GM19351 (cell line): ENCODE results near the gene ARMC9.
A peak's percentile ranks its signal among the peaks of the same experiment; 100 is the strongest.
"Not testable (repeated sequence)": the region's sequence is repeated elsewhere in the genome, so short reads cannot be mapped to it uniquely, and the experiment has no call there.

Experiments used
- ATAC-seq: cut with Tn5 transposase; IDR thresholded peaks from one replicate; pipeline ENCODE4 v1.9.1; 2021; ENCODE audit warnings: mild to moderate bottlenecking, moderate library complexity; ENCODE audit not compliant: unreplicated experiment

The ARMC9 gene

DNA sequence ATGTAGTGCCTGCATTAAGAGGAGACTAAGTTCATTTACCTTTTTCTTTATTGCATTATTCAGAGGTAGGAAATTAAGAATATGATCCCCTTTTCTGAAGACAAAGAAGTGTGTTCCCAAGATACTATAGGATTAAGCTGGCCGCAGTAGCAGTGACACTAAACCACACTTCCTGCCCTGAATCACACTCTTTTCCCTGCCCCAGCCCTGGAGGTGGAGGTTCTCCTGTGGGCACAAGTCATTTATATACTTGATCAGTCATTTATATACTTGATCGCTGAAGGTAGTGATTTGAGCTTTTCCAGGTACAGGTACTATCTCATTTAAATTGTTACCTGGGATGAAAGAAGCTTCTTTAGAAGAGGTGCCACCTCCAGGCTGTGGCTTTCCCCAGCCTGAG lies 78.6 kb downstream of the ARMC9 start:
- no peak for ATAC-seq

- no peak for ATAC-seq
Observed at GRCh38 chr2:231277962-231278361, 79.5 kb downstream of the ARMC9 start.

DNA sequence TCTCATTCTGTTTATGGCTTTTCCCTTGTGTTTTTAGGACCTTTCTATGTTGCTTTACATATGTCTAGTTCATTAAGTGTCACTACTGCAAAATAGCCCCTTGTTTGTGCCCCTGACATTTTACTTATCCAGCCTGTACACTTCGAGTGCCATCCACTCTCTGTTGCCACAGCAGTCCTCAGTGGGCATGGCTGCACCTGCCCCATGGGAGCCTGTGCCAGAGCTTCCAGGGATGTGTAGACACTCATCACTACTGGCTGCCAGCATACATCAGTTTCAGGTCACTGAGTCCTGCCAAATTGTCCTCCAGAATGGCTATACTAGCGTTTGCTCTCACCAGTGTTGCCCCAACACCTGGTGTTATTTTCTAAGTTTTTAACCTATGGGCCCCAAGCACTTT lies 80.4 kb downstream of the ARMC9 start:
- ATAC-seq: no peak

DNA sequence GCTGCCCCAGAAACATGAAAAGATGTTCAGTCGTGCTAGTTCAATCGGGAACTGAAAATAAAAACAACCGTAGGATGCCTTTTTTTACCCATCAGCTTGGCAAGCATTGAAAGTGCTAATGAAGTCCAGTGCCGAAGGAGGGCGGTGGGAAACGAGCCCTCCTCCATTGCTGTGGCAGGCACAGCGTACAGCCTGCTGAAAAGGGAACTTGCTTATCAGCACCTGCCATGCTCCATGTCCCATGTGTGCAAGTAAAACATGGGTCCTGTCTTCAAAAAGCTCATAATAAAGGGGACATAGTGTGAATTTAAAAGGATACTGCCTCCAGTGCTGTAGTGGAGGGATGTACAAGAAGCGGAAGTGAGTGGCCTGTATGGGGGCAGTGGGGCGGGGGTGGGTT lies 82.4 kb downstream of the ARMC9 start:
- ATAC-seq: no peak

DNA sequence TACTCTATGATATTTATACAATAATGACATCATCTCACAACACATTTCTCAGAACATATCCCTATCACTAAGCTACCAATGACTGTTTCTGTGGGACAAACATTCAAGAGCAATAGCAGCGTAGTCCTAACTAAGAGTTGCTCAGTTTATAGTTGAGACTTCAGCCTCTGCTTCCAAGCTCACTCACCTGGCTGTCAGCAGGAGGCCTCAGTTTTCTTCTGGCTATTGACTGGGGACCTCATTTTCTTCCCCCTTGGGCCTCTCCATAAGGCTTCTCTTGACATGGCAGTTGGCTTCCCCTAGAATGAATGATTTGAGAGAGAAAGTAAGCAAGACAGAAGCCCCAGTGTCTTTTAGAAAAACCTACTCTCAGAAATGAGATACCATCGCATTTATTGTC lies 85.9 kb downstream of the ARMC9 start:
- no peak for ATAC-seq

DNA sequence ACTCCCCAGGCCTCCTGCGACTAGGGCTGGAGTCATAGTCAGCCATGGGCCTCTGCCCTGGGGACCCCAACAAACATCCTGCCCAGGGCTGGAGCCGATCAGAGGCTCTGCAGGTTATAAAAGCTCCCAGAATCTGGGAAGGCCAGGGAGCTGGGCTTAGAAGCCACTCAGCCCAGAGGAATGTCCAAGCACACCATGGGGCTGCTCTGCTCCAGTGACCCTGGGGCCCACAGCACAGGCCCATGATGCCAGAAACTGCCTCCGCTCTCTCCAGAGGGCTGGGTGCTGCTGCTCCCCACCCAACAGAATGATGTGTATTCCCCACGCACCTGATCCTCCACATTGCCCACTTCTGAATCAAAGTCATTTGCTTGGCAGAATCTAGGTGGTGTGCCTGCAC lies 88.5 kb downstream of the ARMC9 start:
- no peak for ATAC-seq

GRCh38 chr2:231287696-231288095 lies 89.3 kb downstream of the ARMC9 start:
- no peak for ATAC-seq

DNA sequence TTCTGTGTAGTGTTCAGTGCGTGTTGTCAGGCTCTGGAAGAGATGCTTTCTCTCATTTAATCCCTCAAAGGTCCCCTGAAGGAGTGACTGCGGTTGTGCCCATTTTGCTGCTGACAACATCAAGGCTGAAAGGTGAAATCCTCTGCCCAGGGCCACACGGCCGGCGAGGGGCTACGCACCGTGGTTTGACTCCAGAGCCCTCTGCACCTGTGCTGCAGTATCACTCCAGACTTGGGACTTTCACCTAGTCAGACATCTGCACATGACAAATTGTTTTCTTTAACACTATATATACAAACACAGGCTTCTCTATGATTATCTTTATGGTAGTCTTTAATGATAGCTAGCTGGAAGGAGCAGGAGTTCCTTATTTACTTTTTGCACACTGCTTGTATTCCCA lies 90.2 kb downstream of the ARMC9 start:
- no peak for ATAC-seq

DNA sequence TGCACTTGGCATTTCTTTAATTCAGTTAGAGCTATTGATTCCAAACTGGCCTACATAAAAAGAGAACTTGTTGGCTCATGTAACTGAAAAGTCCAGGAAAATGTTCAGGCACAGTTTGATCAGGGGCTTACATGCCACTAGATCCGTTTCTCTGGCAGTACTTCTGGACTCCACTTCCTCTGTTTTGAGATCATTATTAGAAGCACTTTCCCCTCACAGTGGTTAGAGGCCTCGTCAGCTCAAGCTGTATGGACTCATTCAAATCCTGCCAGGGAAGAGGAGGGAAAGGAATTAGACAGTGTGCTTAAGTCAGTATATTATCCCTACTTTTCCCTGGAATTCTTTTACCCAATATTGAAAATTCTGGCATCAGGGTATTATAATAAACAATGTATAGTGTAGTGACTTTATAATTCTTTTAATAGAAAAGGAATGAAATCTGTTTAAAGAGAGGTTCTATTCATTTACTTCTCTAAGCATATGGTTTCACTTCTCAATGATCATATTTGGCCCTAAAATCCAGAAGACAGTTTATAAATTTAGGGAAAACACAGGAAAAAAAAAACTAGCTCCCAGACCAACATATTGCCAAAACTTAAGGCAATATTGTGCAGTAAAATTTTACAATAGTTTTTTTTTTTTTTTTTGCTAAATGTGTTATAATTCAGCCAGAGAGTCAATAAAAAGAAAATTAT lies 92.0 kb downstream of the ARMC9 start:
- no peak for ATAC-seq

GRCh38 chr2:231292472-231293134 lies 94.2 kb downstream of the ARMC9 start:
- ATAC-seq: no peak

DNA sequence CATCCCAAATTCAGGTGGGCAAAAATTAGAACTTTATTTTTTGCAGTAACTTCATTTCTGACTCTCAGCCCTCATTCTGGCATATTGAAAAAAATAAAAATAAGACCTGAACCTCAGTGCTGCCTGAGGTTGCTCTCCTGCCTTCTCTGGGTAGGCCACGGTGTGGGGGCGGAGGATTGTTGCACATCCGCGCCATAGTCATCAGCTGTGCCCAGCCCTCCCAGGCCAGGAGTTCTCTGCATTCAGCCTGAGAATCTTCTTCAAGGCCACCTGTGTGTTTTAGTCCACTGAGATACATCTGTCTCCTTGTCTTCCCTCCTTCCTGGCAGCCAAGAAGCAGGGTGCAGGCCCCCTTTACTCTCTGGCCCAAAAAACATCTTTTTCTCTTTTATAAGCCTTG lies 94.7 kb downstream of the ARMC9 start:
- no peak for ATAC-seq

DNA sequence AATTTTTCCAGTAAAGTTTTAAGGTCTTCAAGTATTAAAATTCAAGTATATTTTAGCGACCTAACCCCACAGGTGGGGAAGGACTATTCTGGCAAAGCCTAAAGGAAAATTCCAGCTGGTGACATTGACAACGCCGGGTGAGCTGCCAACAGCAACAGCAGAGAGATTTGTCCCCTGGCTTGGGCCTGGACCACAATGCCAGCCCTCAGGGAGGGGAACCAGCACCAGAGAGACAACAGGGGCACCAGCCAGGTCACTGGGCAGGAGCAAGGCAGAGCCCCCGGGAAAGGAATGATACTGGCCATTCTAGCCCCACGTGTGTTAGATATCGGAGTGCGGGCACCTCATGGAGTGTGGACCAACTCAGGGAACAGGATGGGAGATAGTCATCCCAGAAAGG lies 95.7 kb downstream of the ARMC9 start:
- no peak for ATAC-seq

GRCh38 chr2:231294571-231295362 lies 96.3 kb downstream of the ARMC9 start:
- ATAC-seq: no peak

GRCh38 chr2:231295363-231295655 lies 96.9 kb downstream of the ARMC9 start:
- no peak for ATAC-seq

GRCh38 chr2:231296401-231296974 lies 98.1 kb downstream of the ARMC9 start:
- ATAC-seq: no peak

DNA sequence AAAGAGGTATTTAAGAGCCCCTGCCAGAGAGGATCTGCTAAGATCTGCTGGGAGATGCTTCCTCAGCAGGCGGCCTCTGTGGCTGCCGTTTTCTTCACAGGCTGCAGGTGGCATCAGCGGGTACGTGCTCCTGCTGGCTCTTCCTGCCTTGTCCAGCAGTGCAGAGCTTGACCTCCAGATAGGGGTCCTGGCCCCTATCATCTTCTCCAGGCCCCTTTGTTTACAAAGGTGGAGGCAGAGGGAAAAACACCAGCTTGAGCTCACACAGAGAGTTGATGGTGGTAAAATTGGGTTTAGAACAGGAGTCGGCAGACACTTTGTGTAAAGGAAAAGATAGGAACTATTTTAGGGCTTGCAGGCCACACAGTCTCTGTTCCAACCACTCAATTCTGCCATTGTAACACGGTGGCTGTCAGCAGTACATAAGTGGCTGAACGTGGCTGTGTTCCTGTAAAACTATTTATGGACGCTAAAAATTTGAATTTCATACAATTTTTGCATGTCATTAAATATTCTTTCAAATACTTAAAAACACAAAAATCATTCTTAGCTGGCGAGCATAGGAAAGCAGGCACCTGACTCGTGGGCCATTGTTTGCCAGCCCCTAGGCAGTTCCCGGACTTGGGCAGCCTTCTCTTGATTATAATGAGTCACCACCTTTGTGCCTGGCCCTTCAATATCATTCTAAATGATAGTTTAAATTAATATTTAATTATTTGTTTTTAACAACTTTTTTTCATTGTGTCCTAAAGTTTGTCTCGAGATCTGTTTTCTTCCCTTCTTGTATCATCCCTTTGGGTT lies 98.9 kb downstream of the ARMC9 start:
- peak; percentile 54 for ATAC-seq

DNA sequence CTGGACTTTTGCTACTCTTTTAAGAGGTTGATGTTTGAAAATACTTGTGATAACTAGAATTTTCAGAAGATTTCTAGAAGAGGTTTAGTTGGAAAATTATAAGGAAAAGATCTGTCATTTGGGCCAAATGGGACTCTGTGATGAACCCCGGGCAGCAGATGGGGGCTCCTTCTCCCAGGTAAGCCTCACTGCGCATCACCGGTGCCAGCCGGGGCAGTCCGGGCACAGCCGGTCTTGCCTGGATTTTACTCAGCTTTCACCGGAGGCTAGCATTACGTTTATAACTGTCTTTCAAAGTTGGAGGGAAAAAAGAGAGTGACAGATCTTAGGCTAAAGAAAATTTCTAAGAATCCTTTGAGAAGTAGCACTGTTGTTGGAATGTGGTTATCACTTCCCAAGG lies 99.7 kb downstream of the ARMC9 start:
- no peak for ATAC-seq

DNA sequence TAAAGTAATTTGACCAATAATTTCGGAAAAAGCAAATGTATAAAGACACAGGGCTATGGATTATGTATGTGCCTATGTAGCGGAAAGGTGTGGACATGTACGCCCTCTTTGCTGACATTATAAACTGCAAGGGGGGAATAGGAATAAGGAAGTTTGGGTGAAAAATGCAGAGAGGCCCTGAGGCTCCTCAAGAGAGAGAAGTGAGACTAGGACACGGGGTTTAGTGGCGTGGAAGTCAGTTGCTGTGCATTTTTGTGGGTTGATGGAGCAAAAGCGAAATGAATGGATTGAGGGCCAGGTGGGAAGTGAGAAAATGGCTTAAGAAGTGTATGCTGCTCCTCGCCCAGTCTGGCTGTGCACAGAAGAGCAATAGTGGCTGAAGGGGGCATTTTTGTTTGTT lies 100.8 kb downstream of the ARMC9 start:
- no peak for ATAC-seq

DNA sequence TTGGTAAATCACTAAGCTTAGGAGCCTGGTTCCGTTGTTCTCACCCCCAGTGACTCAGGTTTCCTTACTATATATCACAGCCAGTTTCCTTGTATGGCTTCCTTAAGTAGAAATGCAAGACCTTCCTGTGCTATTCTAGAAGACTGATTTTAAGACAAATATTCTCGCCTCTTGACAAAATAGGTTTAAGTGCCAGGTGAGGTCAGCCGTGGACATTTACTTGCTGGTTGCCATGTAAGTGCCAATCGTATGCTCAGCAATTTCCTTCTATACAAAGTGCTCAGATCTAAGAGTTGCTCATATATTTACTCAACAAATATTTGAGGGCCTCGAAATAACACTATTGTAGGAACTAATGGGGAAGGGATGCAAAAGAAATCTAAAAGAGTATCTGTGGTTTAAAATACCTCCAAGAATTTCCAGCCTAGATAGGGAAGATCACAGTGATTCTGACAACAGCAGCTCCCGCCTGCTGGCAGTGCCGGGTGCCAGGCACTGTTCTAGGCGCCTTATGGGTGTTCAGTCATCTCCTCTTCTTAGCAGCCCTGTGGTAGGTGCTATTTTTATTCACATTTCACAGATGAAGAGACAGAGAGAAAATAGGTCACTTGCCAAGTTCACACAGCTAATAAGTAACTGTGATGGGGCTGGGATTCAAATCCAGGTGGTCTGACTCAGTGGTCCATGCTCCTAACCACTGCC lies 101.7 kb downstream of the ARMC9 start:
- no peak for ATAC-seq

- no peak for ATAC-seq
Observed at GRCh38 chr2:231300722-231301076, 102.3 kb downstream of the ARMC9 start.

DNA sequence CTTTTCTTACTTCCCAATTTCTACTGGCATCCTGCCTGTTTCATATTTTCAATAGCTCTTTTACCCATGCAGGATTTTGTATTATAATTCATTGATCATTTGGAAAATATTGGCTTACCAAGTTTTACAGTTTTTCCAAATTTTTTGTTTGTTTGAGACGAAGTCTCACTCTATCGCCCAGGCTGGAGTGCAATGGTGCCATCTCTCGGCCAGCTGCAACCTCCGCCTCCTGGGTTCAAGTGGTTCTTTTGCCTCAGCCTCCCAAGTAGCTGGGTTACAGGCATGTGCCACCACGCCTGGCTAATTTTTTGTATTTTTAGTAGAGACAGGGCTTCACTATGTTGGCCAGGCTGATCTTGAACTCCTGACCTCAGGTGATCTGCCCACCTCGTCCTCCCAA lies 105.8 kb downstream of the ARMC9 start:
- not testable (repeated sequence) for ATAC-seq
